CD14-positive monocyte (primary cell): Measurements from ENCODE around the gene RDH13. TPM values are rescaled to one million over a fixed set of nuclear protein-coding genes. Genes with fewer than 3 reads are reported as not detected.
"Not testable (repeated sequence)": the region's sequence is repeated elsewhere in the genome, so short reads cannot be mapped to it uniquely, and the experiment has no call there.

ENCODE experiments used
- DNase-seq, 3 donors: peaks; one replicate each; pipeline ENCODE4 v3.0.0-alpha.2; 2011 to 2022
- H2AFZ ChIP-seq: 2 replicates; pipeline ENCODE4 v1.6.0; 2012; ENCODE audit warnings: mild to moderate bottlenecking, low read depth, low read length, inconsistent platforms; ENCODE audit not compliant: insufficient read depth, poor library complexity, severe bottlenecking
- H3K27ac ChIP-seq, 2 donors: 1 replicate in 1 of 2; 2 replicates in 1 of 2; pipeline ENCODE4 v1.5.1; 2012 to 2013; ENCODE audit warnings: low read length in 2 of 2, control low read depth in 1 of 2, inconsistent platforms in 1 of 2, low read depth in 1 of 2, mild to moderate bottlenecking in 1 of 2
- H3K27me3 ChIP-seq, 2 donors: one replicate each; pipeline versions ENCODE4 v1.6.0 to v1.6.1; 2011 to 2013; ENCODE audit warnings: low read length in 2 of 2; ENCODE audit not compliant: control insufficient read depth in 2 of 2, insufficient read depth in 2 of 2
- H3K36me3 ChIP-seq, 2 donors: replicated peaks in 1 of 2; 1 replicate in 1 of 2; 2 replicates in 1 of 2; pipeline versions ENCODE4 v1.5.1 to v1.6.1; 2012 to 2013; ENCODE audit warnings: low read length in 2 of 2, control low read depth in 1 of 2, inconsistent platforms in 1 of 2, mild to moderate bottlenecking in 1 of 2; ENCODE audit not compliant: insufficient read depth in 2 of 2, control insufficient read depth in 1 of 2
- H3K4me1 ChIP-seq, 2 donors: 1 replicate in 1 of 2; 2 replicates in 1 of 2; pipeline versions ENCODE4 v1.5.1 to v1.6.1; 2012 to 2013; ENCODE audit warnings: low read length in 2 of 2, control low read depth in 1 of 2, inconsistent platforms in 1 of 2, mild to moderate bottlenecking in 1 of 2, moderate library complexity in 1 of 2; ENCODE audit not compliant: insufficient read depth in 2 of 2, control insufficient read depth in 1 of 2
- H3K4me2 ChIP-seq: replicated peaks from 2 replicates; pipeline ENCODE3; 2012; ENCODE audit warnings: low read length, moderate library complexity, mild to moderate bottlenecking; ENCODE audit not compliant: poor library complexity, severe bottlenecking; ENCODE audit errors: extremely low read depth
- H3K4me3 ChIP-seq, 3 experiments: fragments of 200-600 bp in 1 of 3; sonication (generic) in 1 of 3; replicated peaks in 1 of 3; 1 replicate in 2 of 3; 2 replicates in 1 of 3; pipeline ENCODE4 v1.5.1; 2011 to 2013; ENCODE audit warnings: low read length in 3 of 3, mild to moderate bottlenecking in 3 of 3, control low read depth in 2 of 3, low read depth in 2 of 3, inconsistent platforms in 1 of 3, moderate library complexity in 1 of 3
- H3K79me2 ChIP-seq: 2 replicates; pipeline ENCODE4 v1.6.0; 2012; ENCODE audit warnings: mild to moderate bottlenecking, control low read depth, inconsistent platforms, low read length, moderate library complexity; ENCODE audit not compliant: insufficient read depth
- H3K9ac ChIP-seq: 2 replicates; pipeline ENCODE4 v1.6.0; 2017; ENCODE audit warnings: low read length, mild to moderate bottlenecking; ENCODE audit not compliant: insufficient read depth, poor library complexity, severe bottlenecking
- H3K9me3 ChIP-seq, 2 donors: replicated peaks in 1 of 2; 1 replicate in 1 of 2; 2 replicates in 1 of 2; pipeline versions ENCODE4 v1.5.1 to v1.6.1; 2012 to 2013; ENCODE audit warnings: low read length in 2 of 2, control low read depth in 1 of 2; ENCODE audit not compliant: control insufficient read depth in 1 of 2, insufficient read depth in 1 of 2
- H4K20me1 ChIP-seq: 2 replicates; pipeline ENCODE4 v1.6.0; 2012; ENCODE audit warnings: mild to moderate bottlenecking, low read length, control low read depth, moderate library complexity; ENCODE audit not compliant: insufficient read depth
- H3K27ac Mint-ChIP-seq, 7 donors: one replicate each; pipeline ENCODE4 v1.8.0; 2020; ENCODE audit warnings: mild to moderate bottlenecking in 7 of 7, mixed read lengths in 7 of 7, moderate library complexity in 6 of 7, inconsistent platforms in 2 of 7
- H3K27me3 Mint-ChIP-seq, 3 donors: one replicate each; pipeline ENCODE4 v1.8.0; 2021 to 2022; ENCODE audit warnings: low read depth in 3 of 3, mild to moderate bottlenecking in 3 of 3, mixed read lengths in 3 of 3, moderate library complexity in 3 of 3, inconsistent platforms in 1 of 3
- H3K36me3 Mint-ChIP-seq, 2 donors: one replicate each; pipeline ENCODE4 v1.8.0; 2020; ENCODE audit warnings: mixed read lengths in 2 of 2, inconsistent platforms in 1 of 2, mild to moderate bottlenecking in 1 of 2
- H3K4me1 Mint-ChIP-seq: one replicate; pipeline ENCODE4 v1.8.0; 2020; ENCODE audit warnings: mild to moderate bottlenecking, mixed read lengths
- H3K4me3 Mint-ChIP-seq, 2 donors: one replicate each; pipeline ENCODE4 v1.8.0; 2020; ENCODE audit warnings: mild to moderate bottlenecking in 2 of 2, mixed read lengths in 2 of 2, moderate library complexity in 1 of 2
- H3K9me3 Mint-ChIP-seq, 7 donors: one replicate each; pipeline ENCODE4 v1.8.0; 2020 to 2022; ENCODE audit warnings: mixed read lengths in 7 of 7, mild to moderate bottlenecking in 6 of 7, moderate library complexity in 6 of 7, inconsistent platforms in 2 of 7
- WGBS: methylation state at CpG from one replicate; pipeline ENCODE4 v1.1.5; 2013; ENCODE audit warnings: missing lambda C conversion rate; ENCODE audit not compliant: insufficient coverage; 5-methylcytosine and 5-hydroxymethylcytosine counted together
- intact Hi-C, 2 donors: fragments of 100-400 bp; cut with micrococcal nuclease; formaldehyde crosslinking; loops; one replicate each; pipeline versions ENCODE4 v1.15.0 to v1.15.1; 2023
- polyA plus RNA-seq, 3 donors: library from polyadenylated mRNA; depleted of rRNA in 1 of 3; unstranded in 2 of 3; stranded (reverse) in 1 of 3; fragments of 300-500 nt in 2 of 3; fragments of >200 nt in 1 of 3; fragmentation: Illumina TruSeq in 2 of 3; gene quantifications; 1 replicate in 2 of 3; 2 replicates in 1 of 3; pipeline ENCODE4 v1.2.3, GENCODE V29; 2012 to 2021
- TF ChIP-seq, protein P1 (sequence below): fragments of 200-600 bp; IDR thresholded peaks from one replicate; pipeline ENCODE4 v1.8.0; 2022; ENCODE audit warnings: antibody characterized with exemption, mild to moderate bottlenecking

RDH13 gene
- polyA plus RNA-seq, 3 donors: 1.6 to 4.0 (median 2.3) TPM

DNA sequence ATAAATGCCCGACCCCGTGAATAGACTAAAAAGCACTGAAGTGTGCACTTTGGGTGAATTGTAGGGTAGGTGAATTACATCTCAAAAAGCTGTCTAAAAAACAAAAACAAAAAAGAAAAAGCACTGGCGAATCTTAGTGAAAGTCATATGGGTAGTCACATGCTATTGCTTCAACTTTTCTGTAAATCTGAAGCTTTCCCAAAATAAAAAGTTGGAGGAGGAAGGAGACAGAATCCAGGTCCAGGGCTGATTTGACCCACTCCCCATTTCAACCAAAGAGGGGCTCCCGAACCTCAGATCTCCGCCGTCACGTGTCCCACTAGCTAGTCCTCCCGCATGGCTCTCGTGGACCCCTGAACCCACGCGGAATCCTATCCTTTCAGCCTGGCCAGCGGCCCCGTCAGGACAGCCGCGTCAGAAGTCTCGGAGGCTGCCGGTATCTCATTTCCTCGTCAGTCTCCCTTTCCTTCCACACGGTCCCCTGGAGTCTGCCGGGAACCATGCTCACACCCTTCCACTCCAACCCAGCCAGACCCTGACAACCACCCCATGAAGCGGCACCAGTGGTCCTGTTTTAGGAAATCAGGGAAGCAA, 48.4 kb upstream of the RDH13 start:
- TF ChIP-seq, protein P1, sequence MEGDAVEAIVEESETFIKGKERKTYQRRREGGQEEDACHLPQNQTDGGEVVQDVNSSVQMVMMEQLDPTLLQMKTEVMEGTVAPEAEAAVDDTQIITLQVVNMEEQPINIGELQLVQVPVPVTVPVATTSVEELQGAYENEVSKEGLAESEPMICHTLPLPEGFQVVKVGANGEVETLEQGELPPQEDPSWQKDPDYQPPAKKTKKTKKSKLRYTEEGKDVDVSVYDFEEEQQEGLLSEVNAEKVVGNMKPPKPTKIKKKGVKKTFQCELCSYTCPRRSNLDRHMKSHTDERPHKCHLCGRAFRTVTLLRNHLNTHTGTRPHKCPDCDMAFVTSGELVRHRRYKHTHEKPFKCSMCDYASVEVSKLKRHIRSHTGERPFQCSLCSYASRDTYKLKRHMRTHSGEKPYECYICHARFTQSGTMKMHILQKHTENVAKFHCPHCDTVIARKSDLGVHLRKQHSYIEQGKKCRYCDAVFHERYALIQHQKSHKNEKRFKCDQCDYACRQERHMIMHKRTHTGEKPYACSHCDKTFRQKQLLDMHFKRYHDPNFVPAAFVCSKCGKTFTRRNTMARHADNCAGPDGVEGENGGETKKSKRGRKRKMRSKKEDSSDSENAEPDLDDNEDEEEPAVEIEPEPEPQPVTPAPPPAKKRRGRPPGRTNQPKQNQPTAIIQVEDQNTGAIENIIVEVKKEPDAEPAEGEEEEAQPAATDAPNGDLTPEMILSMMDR: no peak
- Histone ChIP-seq H2AFZ (no peak overlapping the region), H3K4me2 (no peak overlapping the region), H3K27me3 (no peaks in the 10 kb centered on the region), H4K20me1 (peaks cover 96% of the 10 kb centered on the region), H3K4me3 (no peak overlapping the region), H3K4me1 (peaks cover 10 to 18% of the 10 kb centered on the region in 2 donors), H3K9ac (no peak overlapping the region), H3K36me3 (peaks cover 43 to 55% of the 10 kb centered on the region in 2 donors), H3K27ac (no peak overlapping the region), H3K9me3 (no peaks in the 10 kb centered on the region), H3K79me2 (peaks cover 76% of the 10 kb centered on the region)
- intact Hi-C loops: loop anchor here in 1 of 2 donors (10.0 kb wide), 1 partner anchor 143 kb away; the partner anchor contains the start of gene PPP6R1
- Mint-ChIP-seq H3K4me3 (no peak overlapping the region), H3K9me3 (no peaks in the 10 kb centered on the region), H3K4me1 (peaks cover 17% of the 10 kb centered on the region), H3K27ac (peak overlapping the region in 1 of 7 donors; percentile 26), H3K27me3 (peaks cover 0 to 1% (median 1%) of the 10 kb centered on the region in 3 donors), H3K36me3 (peaks cover 34 to 70% of the 10 kb centered on the region in 2 donors)
- no peak for DNase-seq
- WGBS: 94% methylated on average over 18 of the region's 21 CpGs

DNA sequence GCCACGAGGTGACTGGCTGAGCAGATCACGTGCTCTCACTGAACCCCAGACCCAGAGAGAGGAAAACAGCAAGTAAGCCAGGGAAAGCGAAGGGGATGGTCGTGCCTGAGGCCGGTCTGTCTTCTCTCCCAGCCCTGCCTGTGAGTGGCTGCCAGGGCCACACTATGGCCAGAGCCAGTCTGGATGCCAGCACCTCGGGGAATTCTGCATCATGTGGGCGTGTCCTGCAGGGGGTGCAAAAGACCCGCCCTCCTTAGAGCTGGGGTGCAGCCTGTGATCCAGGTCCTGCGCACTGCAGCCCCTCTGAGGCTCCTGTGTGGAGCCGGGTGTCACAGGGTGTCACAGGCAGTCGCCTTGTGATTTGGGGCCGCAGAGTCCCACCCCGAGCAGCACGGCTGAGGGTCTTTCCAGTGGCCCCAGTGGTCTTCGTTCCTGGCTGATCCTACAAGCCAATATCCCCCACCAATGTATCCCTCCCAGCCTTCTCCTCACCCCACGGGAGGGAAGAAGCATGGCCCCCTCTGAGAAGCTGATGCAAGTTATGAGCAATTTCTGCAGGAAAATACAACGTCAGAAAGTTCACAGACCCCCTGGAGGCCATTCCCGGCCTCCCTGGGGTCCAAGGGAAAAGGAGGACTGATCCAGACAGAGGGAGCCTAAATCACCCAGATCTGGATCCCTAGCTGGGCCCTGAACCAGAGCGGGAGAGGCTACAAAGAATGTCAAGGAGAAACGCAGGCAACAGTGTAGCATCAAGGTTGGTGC, 46.8 kb upstream of the RDH13 start:
- Histone ChIP-seq H3K27ac (no peak overlapping the region), H3K36me3 (peaks cover 43 to 69% of the 10 kb centered on the region in 2 donors), H3K4me1 (peaks cover 0 to 1% of the 10 kb centered on the region in 2 donors), H3K4me3 (no peak overlapping the region), H3K9me3 (no peaks in the 10 kb centered on the region), H3K27me3 (no peaks in the 10 kb centered on the region), H3K4me2 (no peak overlapping the region), H3K79me2 (peaks cover 70% of the 10 kb centered on the region), H2AFZ (no peak overlapping the region), H4K20me1 (peaks cover 96% of the 10 kb centered on the region), H3K9ac (no peak overlapping the region)
- intact Hi-C loops: loop anchor here in 1 of 2 donors (10.0 kb wide), 1 partner anchor 145 kb away; the partner anchor contains the start of gene PPP6R1
- Mint-ChIP-seq H3K27ac (peak overlapping the region in 1 of 7 donors; percentile 71), H3K4me3 (no peak overlapping the region), H3K9me3 (peaks cover 0 to 2% (median 0%) of the 10 kb centered on the region in 7 donors), H3K27me3 (peaks cover 0 to 1% (median 0%) of the 10 kb centered on the region in 3 donors), H3K36me3 (peaks cover 38 to 75% of the 10 kb centered on the region in 2 donors), H3K4me1 (peaks cover 5% of the 10 kb centered on the region)
- TF ChIP-seq, protein P1: no peak
- WGBS: 95% methylated on average over 15 of the region's 20 CpGs
- no peak for DNase-seq

DNA sequence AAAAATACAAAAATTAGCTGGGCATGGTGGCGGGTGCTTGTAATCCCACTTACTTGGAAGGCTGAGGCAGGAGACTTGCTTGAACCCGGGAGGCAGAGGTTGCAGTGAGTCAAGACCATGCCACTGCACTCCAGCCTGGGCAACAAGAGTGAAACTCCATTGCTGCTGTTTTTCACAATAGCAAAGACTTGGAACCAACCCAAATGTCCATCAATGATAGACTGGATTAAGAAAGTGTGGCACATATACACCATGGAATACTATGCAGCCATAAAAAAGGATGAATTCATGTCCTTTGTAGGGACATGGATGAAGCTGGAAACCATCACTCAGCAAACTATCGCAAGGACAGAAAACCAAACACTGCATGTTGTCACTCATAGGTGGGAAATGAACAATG, 44.3 kb upstream of the RDH13 start:
- H3K36me3 Mint-ChIP-seq: peaks cover 48 to 77% of the 10 kb centered on the region in 2 donors
- H3K27ac Mint-ChIP-seq, H3K27me3 ChIP-seq, H3K9me3 Mint-ChIP-seq, H3K4me1 ChIP-seq, H3K4me1 Mint-ChIP-seq, H3K4me3 ChIP-seq, DNase-seq, H3K9ac ChIP-seq, H3K27ac ChIP-seq, H3K4me2 ChIP-seq, H3K4me3 Mint-ChIP-seq, H3K27me3 Mint-ChIP-seq, H2AFZ ChIP-seq, intact Hi-C loops: not testable (repeated sequence)
- Histone ChIP-seq H3K79me2 (peaks cover 52% of the 10 kb centered on the region), H4K20me1 (peaks cover 93% of the 10 kb centered on the region), H3K9me3 (peaks cover 0 to 11% of the 10 kb centered on the region in 2 donors), H3K36me3 (peaks cover 44 to 69% of the 10 kb centered on the region in 2 donors)
- 94% methylated on average over 2 of the region's 3 CpGs for WGBS
